HG03060 (cell line): ENCODE results near the gene PEDS1.
A peak's percentile ranks its signal among the peaks of the same experiment; 100 is the strongest.
"Not testable (repeated sequence)": the region's sequence is repeated elsewhere in the genome, so short reads cannot be mapped to it uniquely, and the experiment has no call there.

Experiments used
- ATAC-seq: cut with Tn5 transposase; IDR thresholded peaks from one replicate; pipeline ENCODE4 v1.9.1; 2021; ENCODE audit warnings: low read depth, moderate number of reproducible peaks; ENCODE audit not compliant: unreplicated experiment

Gene PEDS1

GRCh38 chr20:50190251-50191064 lies 36.9 kb upstream of the PEDS1 start, which contains the start of gene CEBPB:
Gene CEBPB (plus strand): TSS chr20:50190830. CDS start chr20:50191034, 204 bp downstream.
- no peak for ATAC-seq

- ATAC-seq = no peak
These were observed 36.2 kb upstream of the PEDS1 start for GRCh38 chr20:50189681-50190250.

- ATAC-seq = no peak
These were observed 35.6 kb upstream of the PEDS1 start for GRCh38 chr20:50188879-50189680.

GRCh38 chr20:50188287-50188688 lies 34.8 kb upstream of the PEDS1 start:
- ATAC-seq = no peak

GRCh38 chr20:50187403-50188051 lies 34.0 kb upstream of the PEDS1 start:
- no peak for ATAC-seq

GRCh38 chr20:50186987-50187402 lies 33.5 kb upstream of the PEDS1 start:
- no peak for ATAC-seq

GRCh38 chr20:50186151-50186885 lies 32.8 kb upstream of the PEDS1 start:
- ATAC-seq = no peak

- no peak for ATAC-seq
These were observed 31.9 kb upstream of the PEDS1 start for GRCh38 chr20:50185426-50185825.

GRCh38 chr20:50182346-50182745 lies 28.8 kb upstream of the PEDS1 start:
- no peak for ATAC-seq

GRCh38 chr20:50181344-50181743 lies 27.8 kb upstream of the PEDS1 start:
- no peak for ATAC-seq

GRCh38 chr20:50178672-50179071 lies 25.1 kb upstream of the PEDS1 start:
- not testable (repeated sequence) for ATAC-seq

- no peak for ATAC-seq
These were observed 22.7 kb upstream of the PEDS1 start for GRCh38 chr20:50175938-50176933.

GRCh38 chr20:50174456-50174855 lies 20.9 kb upstream of the PEDS1 start:
- no peak for ATAC-seq

- ATAC-seq = no peak
These were observed 19.0 kb upstream of the PEDS1 start for GRCh38 chr20:50172347-50173013.

- no peak for ATAC-seq
These were observed 17.2 kb upstream of the PEDS1 start for GRCh38 chr20:50170549-50171220.

GRCh38 chr20:50169329-50169823 lies 15.9 kb upstream of the PEDS1 start:
- no peak for ATAC-seq

- ATAC-seq = peak; percentile 92
These were observed 12.4 kb upstream of the PEDS1 start for GRCh38 chr20:50165684-50166554.
